ENCODE data around the gene FMN1.

The FMN1 gene

GRCh38 chr15:32828507-32829186 is 365.9 kb downstream of the FMN1 start:
- DNase-seq (ENCODE audit: low read depth, low spot score), result no peak

- DNase-seq (ENCODE audit: low read depth, low spot score), result no peak
These were observed 367.8 kb downstream of the FMN1 start for GRCh38 chr15:32826685-32827084.

- DNase-seq (ENCODE audit: low read depth, low spot score), result no peak
These were observed 369.3 kb downstream of the FMN1 start for GRCh38 chr15:32825219-32825618.

DNA sequence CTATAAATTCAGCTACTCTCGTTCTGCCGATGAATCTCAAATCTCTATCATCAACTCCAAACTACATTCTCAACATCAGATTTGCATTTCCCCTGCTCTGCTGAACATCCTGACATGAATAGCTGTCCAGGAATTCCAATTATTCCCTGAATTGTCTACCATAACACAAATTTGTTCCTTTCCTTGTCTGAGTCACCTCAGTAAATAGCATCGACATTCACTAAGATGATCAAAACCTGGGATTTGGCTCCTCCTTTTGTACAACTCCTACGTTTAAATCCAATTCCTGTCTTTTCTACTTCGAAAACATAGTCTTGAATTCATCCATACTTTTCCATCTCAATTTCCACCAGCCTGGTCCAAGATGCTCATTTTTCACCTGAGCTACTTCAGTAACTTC is 369.7 kb downstream of the FMN1 start:
- no peak for DNase-seq (ENCODE audit: low read depth, low spot score)

DNA sequence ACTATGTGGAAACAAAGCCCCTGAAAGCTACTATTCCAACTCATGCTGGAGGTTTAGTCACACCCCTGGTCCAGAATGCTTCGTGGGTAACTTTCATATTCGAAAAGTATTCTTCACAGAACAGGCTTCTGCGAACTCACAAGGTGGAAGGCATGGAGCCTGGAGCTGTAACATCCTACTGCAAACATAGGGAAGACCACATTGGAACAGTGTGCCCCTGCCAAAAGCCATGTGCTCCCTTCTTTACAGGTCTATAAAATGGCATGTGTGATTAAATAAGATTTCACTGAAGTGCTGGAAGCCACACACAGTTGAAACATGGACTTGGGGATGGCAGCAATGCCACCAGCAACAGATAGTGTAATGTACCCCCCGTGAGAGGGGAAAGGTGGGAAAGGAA is 370.8 kb downstream of the FMN1 start:
- DNase-seq (ENCODE audit: low read depth, low spot score), result no peak

GRCh38 chr15:32822739-32823138 is 371.8 kb downstream of the FMN1 start:
- DNase-seq (ENCODE audit: low read depth, low spot score), result no peak

DNA sequence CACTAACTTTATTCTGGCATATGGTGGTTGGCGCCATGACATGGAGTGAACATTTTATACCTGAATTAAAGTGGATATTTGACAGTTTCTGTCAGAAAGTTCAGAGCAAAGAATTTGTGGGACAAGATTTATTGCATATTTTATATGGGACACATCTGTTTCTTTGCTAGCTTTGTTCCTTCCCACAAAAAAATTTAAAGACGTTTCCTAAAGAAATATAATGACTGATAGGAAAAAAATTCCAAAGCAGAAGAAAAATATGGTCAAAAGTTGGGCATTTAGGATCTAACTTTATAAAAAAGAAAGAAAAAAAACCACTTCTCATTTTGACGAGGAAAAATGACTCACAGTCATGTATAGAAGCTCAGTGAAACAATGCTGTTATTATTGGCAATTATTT is 375.1 kb downstream of the FMN1 start:
- DNase-seq (ENCODE audit: low read depth, low spot score), result no peak

DNA sequence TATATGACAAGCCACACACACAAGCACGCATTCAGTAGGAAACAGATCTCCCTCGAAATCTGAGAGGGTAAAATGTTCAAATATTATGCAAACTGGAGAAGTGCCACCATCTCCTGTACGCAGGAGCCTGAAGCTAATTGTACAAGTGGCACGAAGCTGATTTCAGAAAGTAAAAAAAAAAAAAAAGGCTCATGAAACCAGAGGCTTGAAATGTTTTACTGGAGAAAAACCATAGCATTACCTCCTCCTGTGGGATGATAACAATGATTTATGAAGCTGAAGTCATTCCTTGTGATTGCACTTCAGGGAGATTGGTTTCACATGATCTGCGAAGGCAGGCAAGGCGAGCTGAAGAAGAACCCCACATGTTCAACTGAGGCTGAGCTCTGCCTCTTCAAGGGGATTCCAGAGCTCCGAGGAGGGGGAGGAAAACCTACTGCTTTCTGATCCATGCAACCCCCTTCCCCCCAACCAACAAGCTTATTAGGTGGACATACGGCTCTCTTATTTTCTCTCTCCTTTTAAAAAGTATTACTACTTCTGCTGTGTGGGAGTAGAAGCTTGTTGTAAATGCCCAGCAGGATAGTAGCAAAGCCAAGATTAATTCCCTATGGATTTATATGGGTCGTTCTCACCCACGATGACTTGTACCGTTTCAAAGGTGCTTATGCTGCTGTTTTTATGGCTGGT is 375.6 kb downstream of the FMN1 start:
- no peak for DNase-seq (ENCODE audit: low read depth, low spot score)

DNA sequence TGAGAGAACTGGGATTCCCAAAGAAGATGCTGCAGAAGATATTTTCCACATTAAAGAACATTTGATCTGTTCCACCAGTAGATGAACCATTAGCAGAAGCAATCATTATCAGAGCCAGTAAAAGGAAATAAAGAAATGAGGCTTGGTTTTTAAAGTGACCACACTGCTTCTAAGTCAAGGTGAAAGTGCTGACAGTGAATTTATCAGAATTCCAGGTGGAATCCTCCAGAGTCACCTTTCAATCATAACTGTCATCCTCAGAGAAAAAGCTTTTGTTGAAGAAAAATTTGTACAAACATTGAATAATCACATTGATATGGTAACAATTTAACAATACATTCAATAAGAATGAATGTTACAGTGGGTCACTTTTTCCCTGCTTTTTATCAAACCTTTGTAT is 376.9 kb downstream of the FMN1 start:
- DNase-seq (ENCODE audit: low read depth, low spot score), result no peak

GRCh38 chr15:32807331-32807730 is 387.2 kb downstream of the FMN1 start:
- no peak for DNase-seq (ENCODE audit: low read depth, low spot score)

- DNase-seq (ENCODE audit: low read depth, low spot score), result no peak
These were observed 390.9 kb downstream of the FMN1 start for GRCh38 chr15:32803631-32804030.

DNA sequence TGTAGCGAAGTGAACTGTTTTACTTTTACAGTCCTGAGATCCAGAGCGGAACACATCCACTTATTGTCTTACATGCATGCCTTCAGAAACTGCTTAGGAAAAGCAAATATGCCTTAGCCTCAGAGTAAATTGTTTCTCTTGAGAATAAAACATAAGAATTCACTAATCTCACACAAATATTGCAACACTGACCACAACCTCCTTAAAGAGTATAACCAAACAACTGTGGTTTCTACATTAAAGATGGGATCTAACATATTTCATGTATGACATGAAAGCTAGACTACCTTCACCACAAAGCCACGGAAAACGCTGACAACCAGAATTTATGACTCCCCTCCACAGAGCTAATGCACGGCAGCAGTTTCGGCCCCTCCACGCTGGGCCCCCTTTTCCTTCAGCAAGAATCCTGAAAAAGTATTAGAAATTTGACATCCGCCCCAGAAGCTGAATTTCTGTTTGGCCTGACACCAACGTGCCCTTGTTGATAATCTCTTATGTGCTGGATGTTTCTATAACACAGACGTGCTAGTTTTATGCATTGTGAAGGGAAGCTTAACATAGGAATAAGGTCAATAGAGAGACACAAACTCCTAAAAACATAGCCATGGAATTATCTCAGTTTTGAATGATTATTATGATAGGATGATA is 392.1 kb downstream of the FMN1 start:
- DNase-seq (ENCODE audit: low read depth, low spot score), result no peak

DNA sequence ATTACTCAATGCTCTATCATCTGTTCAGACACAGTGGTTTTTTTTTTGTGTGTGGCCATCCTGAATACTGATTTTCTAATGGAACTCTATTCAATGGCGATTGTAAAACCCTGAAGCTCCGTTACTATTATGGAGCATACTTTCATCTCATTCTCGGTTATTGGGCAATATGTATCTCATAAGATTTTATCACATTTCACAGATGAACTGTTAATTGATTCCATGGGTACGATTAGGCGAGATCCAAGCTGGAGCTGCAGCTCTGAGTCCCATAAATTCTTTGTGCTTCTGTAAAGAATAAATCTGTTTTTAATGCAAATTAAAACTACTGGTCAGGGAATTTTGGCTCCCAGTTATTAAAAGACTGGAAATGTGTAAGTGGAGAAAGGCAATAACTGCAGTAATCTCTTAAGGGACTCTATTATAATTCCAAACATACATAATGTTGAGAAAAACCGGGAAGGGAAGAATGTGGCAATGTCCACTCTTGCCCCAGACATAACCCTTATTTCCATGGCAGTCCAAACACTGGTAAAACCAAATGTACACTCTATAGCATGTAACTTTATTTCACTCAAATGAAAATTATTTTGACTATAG is 394.5 kb downstream of the FMN1 start:
- no peak for DNase-seq (ENCODE audit: low read depth, low spot score)

GRCh38 chr15:32796856-32797255 is 397.7 kb downstream of the FMN1 start:
- no peak for DNase-seq (ENCODE audit: low read depth, low spot score)

GRCh38 chr15:32794973-32795372 is 399.5 kb downstream of the FMN1 start:
- DNase-seq (ENCODE audit: low read depth, low spot score), result no peak

DNA sequence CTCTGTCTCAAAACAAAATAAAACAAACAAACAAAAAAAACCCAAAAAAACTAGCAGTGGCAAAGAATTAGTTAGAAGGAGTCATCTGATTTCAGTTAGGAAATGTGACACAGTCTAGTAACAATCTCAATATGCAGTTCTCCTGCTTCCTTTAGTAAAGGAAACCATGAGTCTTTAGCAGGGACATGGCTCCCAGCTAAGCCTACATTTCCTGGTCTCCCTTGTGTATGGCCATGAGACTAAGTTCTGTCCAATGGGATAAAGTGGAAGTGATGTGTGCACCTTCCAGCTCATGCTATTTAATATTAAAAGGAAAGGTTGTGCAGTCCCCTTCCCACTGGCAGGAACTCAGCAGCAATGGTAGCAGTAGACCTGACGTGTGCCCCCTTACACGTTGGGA is 402.1 kb downstream of the FMN1 start:
- no peak for DNase-seq (ENCODE audit: low read depth, low spot score)

- no peak for DNase-seq (ENCODE audit: low read depth, low spot score)
These were observed 404.0 kb downstream of the FMN1 start for GRCh38 chr15:32790352-32790999.

GRCh38 chr15:32787949-32788348 is 406.6 kb downstream of the FMN1 start:
- DNase-seq (ENCODE audit: low read depth, low spot score), result no peak

- DNase-seq (ENCODE audit: low read depth, low spot score), result no peak
These were observed 407.6 kb downstream of the FMN1 start for GRCh38 chr15:32786906-32787305.

DNA sequence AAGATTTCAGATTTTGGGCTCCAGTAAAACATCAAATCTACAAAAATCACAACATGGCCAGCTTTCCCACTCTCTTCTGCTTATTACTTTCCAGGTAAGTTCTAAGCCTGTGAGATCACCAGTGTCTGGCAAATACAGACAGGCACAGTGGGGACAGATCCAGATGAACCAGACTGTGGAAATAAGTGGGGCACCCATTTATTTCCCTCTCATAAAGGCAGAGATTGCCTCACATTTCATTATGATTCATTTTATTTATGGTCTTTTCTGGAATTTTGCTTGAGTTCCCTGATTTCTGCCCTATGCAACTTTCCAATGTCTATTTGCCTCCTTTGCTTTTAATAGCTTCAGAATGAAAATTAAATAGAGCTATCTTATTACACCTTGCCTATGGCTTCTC is 409.9 kb downstream of the FMN1 start:
- DNase-seq (ENCODE audit: low read depth, low spot score), result no peak

- DNase-seq (ENCODE audit: low read depth, low spot score), result no peak
These were observed 412.7 kb downstream of the FMN1 start for GRCh38 chr15:32781781-32782180.

Measured in activated CD4-positive, CD25-positive, alpha-beta regulatory T cell treated with anti-CD3 and anti-CD28 coated beads, Interleukin-2, amount 50 U/mL, for 16 hours (primary cell).